AG20443 (cell line): ENCODE data around the gene CELA1.

Experiments
- DNase-seq: peaks from one replicate; pipeline ENCODE4 v3.0.0; 2012; ENCODE audit warnings: low spot score, mixed read lengths

CELA1 gene

DNA sequence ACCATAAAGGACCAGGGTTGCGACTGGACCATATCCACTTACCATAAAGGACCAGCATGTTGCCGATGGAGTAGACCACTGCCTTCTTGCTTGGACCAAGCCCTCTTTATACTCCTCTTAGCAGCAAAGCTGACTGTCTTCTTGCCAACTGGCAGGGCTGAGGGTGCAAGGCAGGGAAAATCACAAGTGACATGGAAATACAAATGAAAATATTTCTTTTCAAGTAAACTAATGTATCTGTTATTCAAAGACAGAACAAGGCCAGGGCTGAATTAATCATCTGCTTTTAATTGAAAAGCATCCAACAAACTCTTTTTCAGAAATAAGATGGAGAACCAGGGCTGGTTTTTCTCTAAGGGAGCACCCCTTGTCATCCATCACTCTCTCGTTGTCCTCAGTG, at the start of gene CELA1:
TSS of gene CELA1 (minus strand) at position 99 of the 400 bp plus-strand sequence. CDS start at position 58, 41 bp downstream.
- peak; percentile 29 for DNase-seq

- DNase-seq: no peak
Observed at GRCh38 chr12:51395283-51396230, 49.1 kb upstream of the CELA1 start.

GRCh38 chr12:51393676-51394545, 47.4 kb upstream of the CELA1 start:
- peak; percentile 90 for DNase-seq

DNA sequence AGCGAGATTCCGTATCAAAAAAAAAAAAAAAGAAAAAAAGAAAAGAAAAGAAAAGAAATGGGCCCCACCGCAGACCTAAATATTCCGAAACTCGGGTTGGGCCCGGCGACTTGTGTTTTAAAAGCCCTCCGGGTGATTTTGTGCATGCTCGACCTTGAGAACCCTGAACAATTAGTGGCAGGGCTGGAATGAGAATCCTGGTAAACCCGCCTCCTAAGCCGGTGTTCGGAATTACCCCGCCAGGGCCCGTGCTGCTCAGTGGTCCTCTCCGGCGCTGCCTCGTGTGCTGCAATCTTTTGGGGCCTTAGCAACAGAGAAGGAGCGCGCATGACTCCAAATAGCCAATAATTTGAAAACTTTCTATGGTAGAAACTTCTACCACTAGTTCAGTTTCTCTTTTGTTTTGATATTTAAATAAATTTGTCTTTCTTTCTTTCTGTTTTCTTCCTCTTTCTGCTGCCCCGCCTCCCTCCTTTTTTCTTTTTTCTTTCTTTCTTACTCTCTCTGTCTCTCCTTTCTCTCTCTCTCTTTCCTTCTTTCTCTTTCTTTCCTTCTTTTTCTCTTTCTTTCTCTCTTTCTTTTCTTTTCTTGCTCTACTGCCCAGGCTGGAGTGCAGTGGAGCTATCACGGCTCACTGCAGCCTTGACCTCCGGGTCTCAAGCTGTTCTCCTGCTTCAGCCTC, 46.2 kb upstream of the CELA1 start:
- peak; percentile 54 for DNase-seq

DNA sequence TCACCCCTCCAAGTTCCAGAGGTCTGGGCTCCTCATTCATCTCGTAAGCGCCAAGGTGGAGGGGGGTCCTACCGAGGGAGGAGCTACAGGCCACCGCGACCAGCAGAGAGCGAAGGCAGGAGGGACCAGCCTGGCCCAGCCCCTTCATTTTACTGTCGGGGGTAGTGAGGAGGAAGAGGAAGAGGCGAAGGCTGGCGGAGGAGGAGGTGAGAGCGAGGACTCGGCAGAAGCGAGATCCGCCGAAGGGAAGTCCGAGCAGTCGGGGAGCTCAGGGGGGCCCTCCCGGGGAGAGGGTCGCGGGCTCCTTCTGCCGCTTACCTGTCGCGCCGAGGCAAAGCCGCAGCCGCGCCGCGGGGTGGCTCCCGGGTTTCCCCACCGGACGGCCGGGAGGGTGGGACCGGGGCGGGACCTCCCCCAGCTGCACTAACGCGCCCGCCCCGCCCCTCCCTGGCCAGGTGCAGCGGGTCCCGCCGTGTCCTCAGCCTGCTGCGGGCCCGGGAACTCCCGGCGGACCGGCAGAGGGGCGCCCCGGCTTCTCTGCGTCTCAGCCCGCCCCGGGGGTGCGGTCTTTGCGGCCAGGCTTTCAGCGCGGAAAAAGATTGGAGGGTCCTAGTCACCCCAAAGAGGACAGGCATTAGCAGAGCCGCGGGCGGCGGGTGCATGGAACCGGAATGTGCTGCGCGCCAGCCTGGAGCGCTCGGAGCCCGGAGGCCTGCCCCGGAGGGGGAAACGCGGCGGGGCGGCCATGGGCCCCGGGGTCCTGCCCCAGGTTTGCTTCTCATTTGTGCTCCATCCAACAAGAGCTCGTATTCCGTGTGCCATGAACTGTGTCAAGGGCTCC, 45.0 kb upstream of the CELA1 start, which contains the start of gene GALNT6:
TSS of gene GALNT6 (minus strand) at position 124 of the 841 bp plus-strand sequence. CDS start 11,625 bp downstream, outside the sequence.
- DNase-seq: peak; percentile 54

DNA sequence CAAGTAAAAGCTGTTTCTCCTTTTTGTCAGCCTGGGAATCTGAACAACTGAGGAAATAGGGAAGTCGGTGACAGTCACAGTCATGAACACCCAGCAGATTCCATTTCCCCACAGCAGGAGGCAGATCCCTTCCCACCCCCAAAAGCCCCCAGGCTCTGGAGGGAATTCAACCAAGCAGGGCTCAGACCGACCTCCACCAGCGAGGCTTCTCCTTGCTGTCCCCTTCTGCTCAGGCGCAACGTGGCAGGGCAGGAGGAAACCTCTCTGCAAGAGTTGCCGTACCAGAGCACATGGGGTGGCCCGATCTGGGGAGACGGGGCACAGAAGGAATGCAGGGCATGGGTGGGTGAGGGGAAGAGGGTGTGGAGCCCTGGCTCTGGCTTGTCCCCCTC, 44.4 kb upstream of the CELA1 start:
- DNase-seq: no peak

DNA sequence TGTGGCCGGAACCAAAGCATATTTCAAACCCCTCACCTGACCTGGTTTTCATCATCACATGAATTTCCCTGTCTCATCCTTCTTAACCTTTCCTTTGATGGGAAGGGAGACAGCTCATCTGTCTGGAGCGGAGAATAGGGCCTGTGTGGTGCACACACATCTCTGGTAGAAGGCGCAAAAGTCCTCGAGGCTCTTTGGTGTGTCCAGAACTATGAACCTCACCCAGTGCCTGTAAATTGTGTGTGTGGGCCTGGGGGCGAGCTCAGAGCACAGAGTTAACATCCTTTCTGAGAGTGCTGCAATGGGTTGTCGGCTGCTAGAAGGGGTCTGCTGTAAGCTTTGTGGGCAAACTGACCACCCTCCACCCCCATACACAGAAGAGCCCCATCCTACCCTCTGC, 44.0 kb upstream of the CELA1 start:
- no peak for DNase-seq

DNA sequence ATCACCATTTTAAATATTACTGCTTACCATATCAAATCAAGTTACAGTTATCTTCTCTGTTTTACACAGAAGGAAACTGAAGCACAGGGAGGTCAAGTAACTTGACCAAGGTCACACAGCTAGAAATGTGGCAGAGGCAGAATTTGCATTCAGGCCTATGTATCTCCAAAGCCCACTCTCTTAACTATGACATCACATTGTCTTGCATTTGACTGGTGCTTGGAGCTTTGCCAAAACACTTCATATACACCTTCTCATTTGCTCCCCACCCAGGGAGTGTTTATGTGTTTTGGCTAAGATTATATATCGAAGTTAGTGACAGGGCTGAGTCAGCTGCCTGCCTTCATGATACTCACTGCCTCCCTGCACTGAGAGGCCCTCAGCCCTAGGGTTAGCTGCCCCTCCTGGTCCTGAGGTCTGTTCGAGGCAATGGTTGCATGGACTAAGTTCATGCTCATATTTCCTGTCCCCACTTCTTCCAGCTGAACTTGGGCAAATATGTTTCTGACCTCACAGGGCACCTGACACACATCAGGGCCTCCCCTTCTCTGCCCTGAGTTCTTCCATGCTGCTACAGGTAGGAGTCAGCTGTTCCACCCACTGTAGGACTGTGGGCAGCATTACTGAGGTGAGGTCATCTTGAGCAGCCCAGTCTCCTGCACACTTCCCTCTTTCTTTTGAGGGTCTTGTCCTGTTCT, 43.0 kb upstream of the CELA1 start:
- no peak for DNase-seq

DNA sequence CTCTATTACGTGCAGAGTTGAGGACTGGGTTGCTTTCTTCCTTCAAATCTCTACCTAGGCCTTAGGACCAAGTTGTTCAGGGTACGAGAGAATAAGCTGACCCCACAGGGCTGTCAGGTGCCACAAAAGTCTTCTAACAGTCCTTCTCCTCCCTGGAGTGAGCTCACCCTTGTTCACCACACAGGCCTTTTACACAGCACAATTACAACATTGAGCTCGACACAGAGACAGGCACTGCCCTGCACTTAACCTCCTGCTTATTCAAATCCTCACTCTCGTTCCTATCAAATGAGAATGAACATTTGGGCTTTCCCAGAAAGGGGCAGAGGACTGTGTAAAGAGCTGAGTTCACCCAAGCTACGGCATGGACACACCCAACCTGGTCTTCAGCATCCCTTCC, 42.4 kb upstream of the CELA1 start:
- DNase-seq: no peak

- DNase-seq: peak; percentile 74
Observed at GRCh38 chr12:51388069-51388799, 41.8 kb upstream of the CELA1 start.

DNA sequence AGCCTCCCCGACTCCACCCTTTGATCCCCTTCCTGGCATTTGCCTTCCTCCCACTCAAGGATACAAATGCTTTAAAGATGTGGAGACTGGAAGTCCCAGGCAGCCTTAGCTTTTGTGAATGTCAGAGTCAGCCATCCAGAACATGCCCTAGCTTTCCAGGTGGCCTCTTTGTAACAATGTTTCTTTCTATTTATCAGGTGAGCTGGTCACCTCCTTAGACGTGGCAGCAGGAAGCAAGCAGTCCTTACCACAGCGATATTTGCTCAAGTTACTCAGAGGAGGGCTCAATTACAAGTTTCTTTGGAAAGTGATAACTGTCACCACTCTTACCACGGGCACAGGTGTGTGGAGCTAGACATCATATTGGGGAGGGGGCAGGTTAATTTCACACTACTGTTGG, 39.9 kb upstream of the CELA1 start:
- no peak for DNase-seq

GRCh38 chr12:51383269-51383905, 36.9 kb upstream of the CELA1 start:
- no peak for DNase-seq

DNA sequence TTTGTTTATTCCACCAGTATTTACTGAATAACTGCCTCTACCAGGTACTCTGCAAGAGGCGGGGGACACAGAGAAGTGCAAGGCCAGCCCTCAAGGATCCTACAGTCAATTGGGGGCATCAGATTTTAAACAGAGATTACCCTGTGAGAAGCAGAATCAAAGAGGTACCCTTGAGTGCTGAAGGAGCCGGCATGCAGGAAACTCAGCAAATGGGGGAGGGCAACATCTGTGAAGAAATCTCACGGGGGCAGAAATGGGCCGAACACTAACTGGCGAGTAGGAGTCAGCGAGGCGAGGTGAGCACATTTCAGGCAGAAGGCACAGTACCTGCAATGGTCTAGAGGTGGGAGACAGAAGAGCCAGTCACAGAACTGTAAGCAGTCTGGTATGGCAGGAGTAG, 35.7 kb upstream of the CELA1 start:
- no peak for DNase-seq

DNA sequence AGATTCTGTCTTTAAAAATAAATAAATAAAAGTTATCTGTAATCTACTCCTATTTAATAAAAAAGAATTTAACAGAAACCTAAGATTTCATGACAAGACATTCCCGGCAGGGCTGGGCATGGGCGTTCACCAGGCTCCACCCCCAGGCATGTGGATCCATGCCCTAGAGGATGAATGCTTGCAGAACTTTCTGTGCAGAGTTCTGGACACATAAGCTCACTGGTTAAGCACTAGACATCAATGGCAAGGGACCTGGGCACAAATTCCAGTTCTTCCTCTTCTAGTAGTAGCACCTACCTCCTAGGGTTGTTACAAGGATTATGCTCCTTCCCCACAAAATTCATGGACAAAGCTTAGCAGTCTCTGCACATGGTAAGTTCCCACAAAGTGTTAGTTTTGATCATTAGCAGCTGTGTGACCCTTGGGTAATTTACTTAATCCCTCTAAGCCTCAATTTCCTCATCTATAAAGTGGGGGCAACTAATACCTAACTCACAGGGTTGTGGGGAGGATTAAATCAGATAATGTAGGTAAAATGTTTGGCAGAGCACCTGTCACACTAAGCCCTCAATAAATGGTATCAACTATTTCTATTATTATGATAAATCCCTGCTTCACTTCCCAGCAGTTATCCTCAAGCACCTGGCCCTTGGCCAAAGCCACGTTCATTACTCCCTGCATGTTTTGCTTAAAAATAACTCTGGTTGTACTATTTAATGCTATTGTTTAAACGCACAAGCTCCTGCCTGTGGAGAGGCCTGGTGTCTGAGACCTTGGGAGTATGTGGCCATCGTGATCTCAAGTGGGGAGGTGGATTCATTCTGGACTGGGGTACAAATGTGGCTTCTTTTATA, 35.0 kb upstream of the CELA1 start:
- peak; percentile 77 for DNase-seq

DNA sequence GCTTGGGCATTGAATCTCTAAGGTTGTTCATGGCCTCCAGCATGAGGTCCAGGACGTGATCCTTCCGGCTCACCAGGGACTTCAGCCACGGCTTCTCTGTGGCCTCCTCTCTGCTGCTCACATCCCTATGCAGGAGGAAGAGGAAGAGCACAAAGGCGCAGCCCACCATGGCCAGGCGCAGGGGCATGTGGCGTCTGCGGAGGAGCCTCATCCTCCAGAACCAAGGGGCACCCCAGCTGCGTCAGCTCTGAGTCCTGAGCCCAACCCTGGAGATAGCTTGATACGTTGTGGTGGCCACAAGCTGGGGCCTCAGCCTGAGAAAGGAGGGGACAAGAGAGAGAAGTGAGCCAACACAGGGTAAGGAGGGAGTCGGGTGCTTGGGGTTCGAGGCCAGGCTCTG, 33.1 kb upstream of the CELA1 start:
- no peak for DNase-seq

- no peak for DNase-seq
Observed at GRCh38 chr12:51378749-51379148, 32.3 kb upstream of the CELA1 start.

DNA sequence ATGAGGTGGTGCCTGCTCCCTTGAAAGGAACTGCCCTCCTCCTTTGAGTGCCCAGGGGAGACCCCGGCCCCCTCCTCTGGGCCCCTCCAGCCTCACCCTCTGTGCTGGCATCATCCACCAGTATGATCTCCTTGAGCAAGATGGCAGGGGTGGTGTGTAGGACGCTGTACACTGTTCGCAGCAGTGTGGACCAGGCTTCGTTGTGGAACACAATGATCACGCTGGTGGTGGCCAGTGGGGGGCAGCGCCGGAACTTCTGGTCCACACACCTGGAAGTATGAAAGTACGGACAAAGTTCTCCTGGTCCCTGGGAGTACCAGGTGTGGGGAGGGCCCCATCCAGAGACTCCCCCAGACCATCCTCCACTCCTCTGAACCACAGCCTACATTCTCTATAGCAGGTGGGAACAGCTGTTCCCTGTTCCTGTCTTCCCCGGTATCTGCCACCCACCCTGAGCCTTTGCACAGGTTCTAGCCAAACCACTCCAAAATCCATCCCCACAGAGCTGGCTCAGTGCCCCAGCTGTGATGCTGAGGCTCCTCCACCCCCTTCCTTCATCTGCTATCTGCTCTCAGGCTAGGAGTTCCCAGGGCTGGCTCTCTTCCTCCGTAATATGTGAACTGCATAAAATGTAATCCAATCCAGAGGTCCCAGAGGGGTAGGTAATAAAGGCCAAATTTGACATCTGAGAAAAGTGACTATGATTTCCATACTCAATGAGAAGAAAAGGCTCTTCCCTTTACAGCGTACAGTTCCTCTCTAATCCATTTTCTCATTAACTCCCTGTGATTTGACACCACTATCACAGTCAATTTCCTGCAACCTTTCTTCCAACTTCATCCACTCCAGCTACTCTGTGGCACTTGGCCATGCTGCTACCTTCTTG, 30.9 kb upstream of the CELA1 start:
- DNase-seq: no peak
